HG03457 (cell line): ENCODE data around the gene ERCC5.

Experiments used
- ATAC-seq: cut with Tn5 transposase; IDR thresholded peaks from one replicate; pipeline ENCODE4 v1.9.1; 2021; ENCODE audit warnings: moderate number of reproducible peaks; ENCODE audit not compliant: unreplicated experiment

The ERCC5 gene

GRCh38 chr13:102845630-102846260 lies at the start of gene ERCC5:
Gene ERCC5 (plus strand): TSS chr13:102846032. CDS start chr13:102846267, 235 bp downstream.
- ATAC-seq: peak; percentile 79

- peak; percentile 84 for ATAC-seq
Observed at GRCh38 chr13:102798581-102799425, 47.0 kb upstream of the ERCC5 start, which contains the start of the genes BIVM and POGLUT2. Gene BIVM (plus strand): TSS chr13:102799119. CDS start chr13:102807268, 8,149 bp downstream. Gene POGLUT2 (minus strand): TSS chr13:102798976. CDS start chr13:102798670, 306 bp downstream.

GRCh38 chr13:102799426-102800144 lies 46.2 kb upstream of the ERCC5 start:
- ATAC-seq: no peak

GRCh38 chr13:102800145-102801041 lies 45.4 kb upstream of the ERCC5 start:
- ATAC-seq: peak; percentile 78

GRCh38 chr13:102805680-102806079 lies 40.2 kb upstream of the ERCC5 start:
- ATAC-seq: no peak

GRCh38 chr13:102807699-102808098 lies 38.1 kb upstream of the ERCC5 start:
- ATAC-seq: no peak

- ATAC-seq: no peak
Observed at GRCh38 chr13:102812611-102813287, 33.1 kb upstream of the ERCC5 start.

- ATAC-seq: no peak
Observed at GRCh38 chr13:102814025-102814607, 31.7 kb upstream of the ERCC5 start.

GRCh38 chr13:102814793-102815192 lies 31.0 kb upstream of the ERCC5 start:
- ATAC-seq: no peak

GRCh38 chr13:102815788-102816187 lies 30.0 kb upstream of the ERCC5 start:
- no peak for ATAC-seq

GRCh38 chr13:102816708-102817107 lies 29.1 kb upstream of the ERCC5 start:
- no peak for ATAC-seq

GRCh38 chr13:102817241-102817640 lies 28.6 kb upstream of the ERCC5 start:
- no peak for ATAC-seq

GRCh38 chr13:102817907-102818306 lies 27.9 kb upstream of the ERCC5 start:
- ATAC-seq: no peak

GRCh38 chr13:102825400-102825799 lies 20.4 kb upstream of the ERCC5 start:
- no peak for ATAC-seq

- no peak for ATAC-seq
Observed at GRCh38 chr13:102825921-102826706, 19.7 kb upstream of the ERCC5 start.

GRCh38 chr13:102830646-102831045 lies 15.2 kb upstream of the ERCC5 start:
- ATAC-seq: no peak

- no peak for ATAC-seq
Observed at GRCh38 chr13:102836471-102836870, 9.4 kb upstream of the ERCC5 start.

- no peak for ATAC-seq
Observed at GRCh38 chr13:102838273-102838672, 7.6 kb upstream of the ERCC5 start.

GRCh38 chr13:102838982-102839381 lies 6.8 kb upstream of the ERCC5 start:
- no peak for ATAC-seq
